ENCODE results near the gene LACRT.

DNA sequence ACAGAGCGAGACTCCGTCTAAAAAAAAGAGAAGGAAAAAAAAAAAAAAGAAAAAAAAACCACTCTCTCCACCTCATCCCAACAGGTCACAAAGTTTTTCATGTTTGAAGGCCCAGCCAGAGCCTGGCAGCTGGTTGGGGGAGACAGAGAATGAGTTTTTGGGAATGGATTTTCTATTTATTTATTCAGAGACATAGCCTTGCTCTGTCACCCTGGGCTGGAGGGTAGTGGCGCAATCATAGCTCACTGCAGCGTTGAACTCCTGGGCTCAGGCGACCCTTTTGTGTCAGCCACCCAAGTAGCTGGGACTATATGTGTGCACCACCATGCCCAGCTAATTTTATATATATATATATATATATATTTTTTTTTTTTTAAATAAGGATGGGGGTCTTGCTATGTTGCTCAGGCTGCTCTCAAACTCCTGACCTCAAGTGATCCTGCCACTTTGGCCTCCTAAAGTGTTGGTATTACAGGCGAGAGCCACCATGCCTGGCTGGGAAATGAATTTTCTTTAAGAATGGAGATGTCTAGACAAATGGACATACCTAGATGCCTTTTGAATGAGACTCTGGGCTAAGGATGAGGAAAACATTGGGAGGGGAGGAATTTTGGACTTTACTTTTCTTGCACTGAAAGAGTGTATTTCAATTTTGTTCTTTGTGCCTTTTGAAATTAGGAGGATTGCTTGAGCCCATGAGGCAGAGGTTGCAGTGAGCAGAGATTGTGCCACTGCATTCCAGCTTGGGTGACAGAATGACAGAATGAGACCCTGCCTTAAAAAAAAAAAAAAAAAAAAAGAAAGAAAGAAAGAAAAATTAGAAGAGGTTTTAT lies 29.3 kb downstream of the LACRT start:
- no peak for TF ChIP-seq EZH2 (IDR thresholded peaks at IDR 0.05; ENCODE audit: borderline replicate concordance, low read depth, low read length, severe bottlenecking)
- TF ChIP-seq CTCF (IDR thresholded peaks at IDR 0.05; ENCODE audit: extremely low read depth in 1 of 2, insufficient read depth in 1 of 2, low read depth in 1 of 2, low read length in 2 of 2) = no peak
- no peak for TF ChIP-seq POLR2A (IDR thresholded peaks at IDR 0.05; ENCODE audit: low read depth, low read length)
- TF ChIP-seq, protein P1, sequence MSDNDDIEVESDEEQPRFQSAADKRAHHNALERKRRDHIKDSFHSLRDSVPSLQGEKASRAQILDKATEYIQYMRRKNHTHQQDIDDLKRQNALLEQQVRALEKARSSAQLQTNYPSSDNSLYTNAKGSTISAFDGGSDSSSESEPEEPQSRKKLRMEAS (IDR thresholded peaks at IDR 0.05; ENCODE audit: insufficient read depth, insufficient read length) = no peak

Measured in endothelial cell of umbilical vein (primary cell).